ENCODE measurements around the gene ACO2.

GRCh38 chr22:41548830-41549211 is 79.9 kb downstream of the ACO2 start:
- TF ChIP-seq CTCF (conservative IDR thresholded peaks at IDR 0.05; ENCODE audit: low read depth, low read length) (no peak), EZH2 (IDR thresholded peaks at IDR 0.05; ENCODE audit: borderline replicate concordance, low read depth, low read length, poor library complexity, severe bottlenecking) (no peak)
